Left lung (tissue), 10 donors: Measurements from ENCODE around the gene SECISBP2. TPM values are rescaled to one million over a fixed set of nuclear protein-coding genes. Genes with fewer than 3 reads are reported as not detected.

Experiments used
- ATAC-seq: fragments of 200-7000 bp; cut with Tn5 transposase; one replicate; pipeline ENCODE4 v1.9.1; 2020; ENCODE audit warnings: moderate library complexity
- DNase-seq, 4 donors: peaks; one replicate each; pipeline ENCODE4 v3.0.0-alpha.2; 2013 to 2020
- H3K27ac ChIP-seq, 2 donors: fragments of 200-600 bp; sonication (generic) in 1 of 2; one replicate each; pipeline versions ENCODE4 v1.5.0 to v1.8.0; 2020 to 2021
- H3K27me3 ChIP-seq, 2 donors: fragments of 200-600 bp; sonication (generic) in 1 of 2; one replicate each; pipeline versions ENCODE4 v1.5.0 to v1.8.0; 2020 to 2021
- H3K36me3 ChIP-seq, 2 donors: fragments of 200-600 bp; sonication (generic) in 1 of 2; one replicate each; pipeline versions ENCODE4 v1.5.0 to v1.8.0; 2020 to 2021
- H3K4me1 ChIP-seq, 2 donors: fragments of 200-600 bp; one replicate each; pipeline ENCODE4 v1.8.0; 2021
- H3K4me3 ChIP-seq, 2 donors: fragments of 200-600 bp; sonication (generic) in 1 of 2; one replicate each; pipeline versions ENCODE4 v1.5.0 to v1.8.0; 2020 to 2021; ENCODE audit warnings: mild to moderate bottlenecking in 1 of 2
- H3K9me3 ChIP-seq, 2 donors: fragments of 200-600 bp; sonication (generic) in 1 of 2; one replicate each; pipeline versions ENCODE4 v1.5.0 to v1.8.0; 2020 to 2021
- CTCF ChIP-seq, 2 donors: fragments of 200-600 bp; sonication (generic) in 1 of 2; IDR thresholded peaks; one replicate each; pipeline versions ENCODE4 v1.5.0 to v1.8.0; 2021; ENCODE audit warnings: antibody characterized with exemption in 2 of 2
- intact Hi-C, 2 donors: fragments of 100-400 bp; cut with DNase I; formaldehyde crosslinking; loops; one replicate each; pipeline versions ENCODE4 v1.11.2 to v1.14.2; 2022
- polyA plus RNA-seq, 6 donors: library from polyadenylated mRNA; unstranded; fragments of 120-200 nt; gene quantifications; one replicate each; pipeline ENCODE4 v1.2.1, GENCODE V29; 2013; ENCODE audit not compliant: insufficient read length in 6 of 6
- total RNA-seq, 2 donors: library from RNA; stranded (reverse); fragmentation: NEBNext Ultra II Directional; extraction: Animal tissue kit (Norgen Biotek cat#: 25700); gene quantifications; one replicate each; pipeline ENCODE4 v1.2.1, GENCODE V29; 2021
- donor health status: DM: no; HTN: yes; CAD: no.
- donor health status: DM: no; HTN: no; CAD: no.

The SECISBP2 gene
- total and polyA plus RNA-seq, 8 donors, result 31.4 to 92.8 (median 89.3) TPM

GRCh38 chr9:89395931-89396710, 77.8 kb downstream of the SECISBP2 start:
- H3K4me3 ChIP-seq, result no peak overlapping the region
- DNase-seq, result no peak
- no peak for ATAC-seq
- peaks cover 0 to 80% of the 10 kb centered on the region in 2 donors for H3K36me3 ChIP-seq
- peaks cover 0 to 28% of the 10 kb centered on the region in 2 donors for H3K4me1 ChIP-seq
- H3K9me3 ChIP-seq, result no peaks in the 10 kb centered on the region
- TF ChIP-seq CTCF (IDR thresholded peaks at IDR 0.05), result no peak
- intact Hi-C loops, result no loop called here
- no peak overlapping the region for H3K27ac ChIP-seq
- H3K27me3 ChIP-seq, result no peaks in the 10 kb centered on the region

- Histone ChIP-seq H3K4me3 (no peak overlapping the region), H3K36me3 (peaks cover 0 to 74% of the 10 kb centered on the region in 2 donors)
- TF ChIP-seq CTCF (IDR thresholded peaks at IDR 0.05), result no peak
Measured at GRCh38 chr9:89397471-89397870, 79.2 kb downstream of the SECISBP2 start.

GRCh38 chr9:89398621-89399020, 80.3 kb downstream of the SECISBP2 start:
- no peak for DNase-seq
- no peaks in the 10 kb centered on the region for H3K27me3 ChIP-seq
- peak overlapping the region in 1 of 2 donors; percentile 75 for H3K27ac ChIP-seq
- H3K9me3 ChIP-seq, result no peaks in the 10 kb centered on the region
- ATAC-seq, result no peak
- no peak overlapping the region for H3K4me3 ChIP-seq
- intact Hi-C loops, result no loop called here
- no peak for TF ChIP-seq CTCF (IDR thresholded peaks at IDR 0.05)
- peaks cover 0 to 69% of the 10 kb centered on the region in 2 donors for H3K36me3 ChIP-seq
- H3K4me1 ChIP-seq, result peaks cover 0 to 41% of the 10 kb centered on the region in 2 donors

More at GRCh38 chr9:89397471-89397870, 79.2 kb downstream of the SECISBP2 start:
- ATAC-seq (no peak), DNase-seq (no peak)
- Histone ChIP-seq H3K9me3 (no peaks in the 10 kb centered on the region), H3K27ac (no peak overlapping the region), H3K27me3 (no peaks in the 10 kb centered on the region), H3K4me1 (peaks cover 0 to 41% of the 10 kb centered on the region in 2 donors)
- intact Hi-C loops, result no loop called here

GRCh38 chr9:89400403-89401116, 82.3 kb downstream of the SECISBP2 start:
- TF ChIP-seq CTCF (IDR thresholded peaks at IDR 0.05), result no peak
- intact Hi-C loops, result no loop called here
- no peaks in the 10 kb centered on the region for H3K9me3 ChIP-seq
- no peaks in the 10 kb centered on the region for H3K27me3 ChIP-seq
- H3K27ac ChIP-seq, result peak overlapping the region; percentile 35 to 92
- H3K4me3 ChIP-seq, result no peak overlapping the region
- DNase-seq (no peak), ATAC-seq (peak; percentile 75)
- peaks cover 0 to 44% of the 10 kb centered on the region in 2 donors for H3K4me1 ChIP-seq
- peaks cover 0 to 50% of the 10 kb centered on the region in 2 donors for H3K36me3 ChIP-seq
